ENCODE measurements around the gene OR4D5. TPM values are rescaled to one million over a fixed set of nuclear protein-coding genes. Genes with fewer than 3 reads are reported as not detected.

Gene OR4D5
- not detected in 2 replicates for total RNA-seq (2014; rRNA removed; shearing (Covaris generic))
- polyA plus RNA-seq (2015; cell fraction: cytosol; rRNA removed), result not detected in 2 replicates
- not detected in 2 replicates for polyA plus RNA-seq (2015; cell fraction: nucleus; rRNA removed)

GRCh38 chr11:123939317-123939716 lies at the start of gene OR4D5:
Gene OR4D5, plus strand, starts transcription at chr11:123939617. Its CDS starts 0 bp downstream, at chr11:123939617.
- in situ Hi-C loops (cut with HindIII; ENCODE audit: low pct_unique_long_range_greater_than_20kb, low sequenced_read_pairs), result no loop called here
- DNase-seq (ENCODE audit: low read depth, low spot score), result no peak

GRCh38 chr11:123892031-123892430 lies 47.4 kb upstream of the OR4D5 start:
- in situ Hi-C loops (cut with HindIII; ENCODE audit: low pct_unique_long_range_greater_than_20kb, low sequenced_read_pairs), result no loop called here
- DNase-seq (ENCODE audit: low read depth, low spot score), result no peak

DNA sequence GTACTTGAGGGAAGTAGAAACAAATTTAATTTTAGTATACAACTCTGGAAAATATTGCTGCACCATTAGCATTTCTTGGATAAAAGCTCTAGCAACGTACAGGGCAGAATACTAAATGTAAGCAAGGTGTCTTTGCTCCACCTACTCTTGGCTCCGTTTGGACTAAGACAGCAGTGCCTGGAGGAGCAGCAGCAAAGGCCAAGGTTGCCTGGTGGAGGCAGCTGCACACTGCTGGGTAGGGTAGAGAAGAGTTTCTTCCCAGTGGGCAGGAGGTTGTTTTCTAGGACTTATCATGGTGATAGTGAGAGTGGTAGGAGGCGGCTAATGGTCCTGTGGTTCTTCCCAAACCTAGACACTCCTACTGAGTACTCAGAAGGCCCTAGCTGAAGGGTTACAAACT lies 39.6 kb upstream of the OR4D5 start:
- in situ Hi-C loops (cut with HindIII; ENCODE audit: low pct_unique_long_range_greater_than_20kb, low sequenced_read_pairs), result no loop called here

DNA sequence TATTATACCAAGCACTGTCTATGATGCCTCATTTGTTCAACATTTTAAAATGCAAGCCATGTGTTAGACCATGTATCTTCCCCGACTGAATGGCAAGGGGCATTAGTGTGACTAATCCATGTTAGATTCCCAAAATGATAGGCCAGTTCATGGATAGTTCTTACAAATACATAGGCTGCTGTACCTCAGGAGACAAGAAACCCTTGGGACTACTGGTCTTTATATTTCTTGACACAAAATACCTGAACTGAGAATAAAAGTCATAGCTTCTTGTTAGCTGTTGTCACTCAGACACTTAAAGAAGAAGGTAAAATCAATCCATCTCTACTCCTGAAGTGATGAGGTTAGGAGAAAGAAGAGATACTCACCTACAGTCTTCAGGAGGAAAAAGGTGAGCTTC lies 37.5 kb upstream of the OR4D5 start, which contains the start of gene OR8D4:
OR8D4 (plus strand) TSS at position 301 of the 400 bp plus-strand sequence. CDS start 4,265 bp downstream, outside the sequence.
- DNase-seq (ENCODE audit: low read depth, low spot score), result no peak
- in situ Hi-C loops (cut with HindIII; ENCODE audit: low pct_unique_long_range_greater_than_20kb, low sequenced_read_pairs), result no loop called here

More for the DNA sequence above, 39.6 kb upstream of the OR4D5 start:
- DNase-seq (ENCODE audit: low read depth, low spot score), result no peak

DNA sequence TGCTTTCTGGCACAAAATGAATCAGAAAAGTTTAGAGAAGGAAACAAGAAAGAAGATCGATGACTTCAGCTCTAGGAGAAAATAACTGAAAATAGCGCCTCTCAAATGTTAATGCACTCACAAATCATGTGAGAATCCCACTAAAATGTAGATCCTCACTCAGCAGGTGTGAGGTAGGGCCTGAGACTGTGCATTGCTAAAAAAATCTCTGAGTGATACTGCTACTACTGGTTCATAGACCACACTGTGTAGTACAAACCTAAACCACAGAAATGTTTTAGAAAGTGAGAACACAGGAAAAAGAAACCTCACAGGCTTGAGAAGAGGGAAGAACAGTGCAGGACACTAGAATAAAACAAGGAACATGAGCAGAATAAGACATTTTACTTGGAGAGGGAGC lies 35.5 kb upstream of the OR4D5 start:
- DNase-seq (ENCODE audit: low read depth, low spot score), result no peak
- in situ Hi-C loops (cut with HindIII; ENCODE audit: low pct_unique_long_range_greater_than_20kb, low sequenced_read_pairs), result no loop called here

DNA sequence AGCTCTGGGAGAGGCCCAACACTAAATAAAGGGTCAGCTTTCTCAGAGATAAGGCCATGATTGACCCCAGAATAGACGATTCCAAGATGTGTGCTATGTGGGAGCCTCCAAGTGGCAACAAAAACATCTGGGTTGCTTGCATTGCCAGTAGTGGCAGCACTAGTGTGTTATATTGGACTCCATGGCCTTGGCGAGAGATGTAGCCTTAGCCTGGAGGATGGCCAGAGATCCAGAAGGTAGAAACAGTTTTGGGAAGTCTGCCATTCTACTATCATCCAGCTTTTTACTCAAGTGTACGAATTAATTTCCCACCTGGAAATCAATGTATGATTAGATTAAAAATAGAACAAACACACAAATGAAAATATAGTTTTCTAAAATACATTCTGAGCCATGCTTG lies 34.5 kb upstream of the OR4D5 start:
- DNase-seq (ENCODE audit: low read depth, low spot score), result no peak
- in situ Hi-C loops (cut with HindIII; ENCODE audit: low pct_unique_long_range_greater_than_20kb, low sequenced_read_pairs), result no loop called here

- in situ Hi-C loops (cut with HindIII; ENCODE audit: low pct_unique_long_range_greater_than_20kb, low sequenced_read_pairs), result no loop called here
- DNase-seq (ENCODE audit: low read depth, low spot score), result no peak
Observed at GRCh38 chr11:123905826-123906225, 33.6 kb upstream of the OR4D5 start.

GRCh38 chr11:123920943-123921342 lies 18.5 kb upstream of the OR4D5 start:
- DNase-seq (ENCODE audit: low read depth, low spot score), result no peak
- in situ Hi-C loops (cut with HindIII; ENCODE audit: low pct_unique_long_range_greater_than_20kb, low sequenced_read_pairs), result no loop called here

- in situ Hi-C loops (cut with HindIII; ENCODE audit: low pct_unique_long_range_greater_than_20kb, low sequenced_read_pairs), result no loop called here
Observed at GRCh38 chr11:123924027-123924426, 15.4 kb upstream of the OR4D5 start.

GRCh38 chr11:123942413-123942812 lies 3.0 kb downstream of the OR4D5 start:
- no peak for DNase-seq (ENCODE audit: low read depth, low spot score)
- in situ Hi-C loops (cut with HindIII; ENCODE audit: low pct_unique_long_range_greater_than_20kb, low sequenced_read_pairs), result no loop called here

More at GRCh38 chr11:123924027-123924426, 15.4 kb upstream of the OR4D5 start:
- DNase-seq (ENCODE audit: low read depth, low spot score), result no peak

- in situ Hi-C loops (cut with HindIII; ENCODE audit: low pct_unique_long_range_greater_than_20kb, low sequenced_read_pairs), result no loop called here
- no peak for DNase-seq (ENCODE audit: low read depth, low spot score)
Observed at GRCh38 chr11:123943738-123944137, 4.3 kb downstream of the OR4D5 start, which contains the start of gene OR6T1. Gene OR6T1, minus strand, starts transcription at chr11:123943838. Its CDS starts 0 bp downstream, at chr11:123943838.

DNA sequence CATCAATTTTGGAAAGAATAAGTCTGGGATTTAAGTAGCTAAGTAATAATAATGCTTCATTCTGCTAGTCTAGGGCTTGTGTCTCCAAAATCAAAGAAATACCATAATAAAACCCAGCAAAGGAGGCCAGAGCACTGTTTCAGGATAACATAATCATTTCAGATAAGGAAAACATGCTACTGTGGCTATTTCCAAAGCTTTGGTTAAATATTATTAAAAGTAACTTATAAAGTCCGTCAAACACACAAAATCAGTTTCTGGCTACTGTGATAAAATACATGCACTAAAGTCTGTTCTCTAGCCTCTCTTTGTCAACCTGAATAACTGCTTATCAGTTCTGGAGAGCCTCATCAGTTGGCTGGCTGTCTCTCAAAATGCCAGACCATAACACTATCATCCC lies 5.7 kb downstream of the OR4D5 start:
- in situ Hi-C loops (cut with HindIII; ENCODE audit: low pct_unique_long_range_greater_than_20kb, low sequenced_read_pairs), result no loop called here
- no peak for DNase-seq (ENCODE audit: low read depth, low spot score)

DNA sequence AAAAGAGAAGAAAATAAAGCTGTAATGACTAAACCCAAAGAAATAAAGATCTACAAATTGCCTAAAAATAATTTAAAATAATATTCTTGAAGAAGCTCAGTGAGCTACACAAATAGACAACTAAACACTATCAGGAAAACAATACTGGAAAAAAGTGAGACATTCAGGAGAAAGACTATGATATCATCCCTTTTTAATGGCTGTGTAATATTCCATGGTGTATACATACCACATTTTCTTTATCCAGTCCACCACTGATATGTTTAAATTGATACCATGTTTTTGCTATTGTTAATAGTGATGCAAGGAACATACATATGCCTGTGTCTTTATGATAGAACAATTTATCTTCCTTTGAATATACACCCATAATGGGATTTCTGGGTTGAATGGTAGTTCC lies 17.3 kb downstream of the OR4D5 start:
- DNase-seq (ENCODE audit: low read depth, low spot score), result no peak
- in situ Hi-C loops (cut with HindIII; ENCODE audit: low pct_unique_long_range_greater_than_20kb, low sequenced_read_pairs), result no loop called here

DNA sequence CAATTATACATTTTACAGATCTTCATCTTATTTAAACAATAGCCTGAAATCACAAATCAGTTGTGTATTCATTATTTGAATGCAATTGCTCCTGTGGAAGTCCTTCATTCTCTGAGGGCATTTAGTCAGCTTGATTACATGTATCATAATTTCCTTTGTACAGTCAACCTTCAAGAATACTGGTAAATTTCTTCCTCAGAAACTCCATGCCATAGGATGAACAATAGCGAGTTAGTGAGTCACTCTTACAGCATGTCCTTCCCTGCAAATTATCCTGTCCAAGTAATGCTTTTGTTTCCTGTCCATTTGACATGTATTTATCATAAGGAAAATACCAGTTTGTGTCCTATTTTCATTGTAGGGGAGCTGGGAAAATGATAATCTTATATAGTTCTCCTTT lies 34.4 kb downstream of the OR4D5 start:
- in situ Hi-C loops (cut with HindIII; ENCODE audit: low pct_unique_long_range_greater_than_20kb, low sequenced_read_pairs), result no loop called here
- no peak for DNase-seq (ENCODE audit: low read depth, low spot score)

- in situ Hi-C loops (cut with HindIII; ENCODE audit: low pct_unique_long_range_greater_than_20kb, low sequenced_read_pairs), result no loop called here
- DNase-seq (ENCODE audit: low read depth, low spot score), result no peak
Observed at GRCh38 chr11:123976770-123977560, 37.5 kb downstream of the OR4D5 start.

- in situ Hi-C loops (cut with HindIII; ENCODE audit: low pct_unique_long_range_greater_than_20kb, low sequenced_read_pairs), result no loop called here
- no peak for DNase-seq (ENCODE audit: low read depth, low spot score)
Observed at GRCh38 chr11:123977731-123978347, 38.4 kb downstream of the OR4D5 start, which contains the start of gene OR10S1. Gene OR10S1, minus strand, starts transcription at chr11:123977781. Its CDS starts 117 bp downstream, at chr11:123977664.

DNA sequence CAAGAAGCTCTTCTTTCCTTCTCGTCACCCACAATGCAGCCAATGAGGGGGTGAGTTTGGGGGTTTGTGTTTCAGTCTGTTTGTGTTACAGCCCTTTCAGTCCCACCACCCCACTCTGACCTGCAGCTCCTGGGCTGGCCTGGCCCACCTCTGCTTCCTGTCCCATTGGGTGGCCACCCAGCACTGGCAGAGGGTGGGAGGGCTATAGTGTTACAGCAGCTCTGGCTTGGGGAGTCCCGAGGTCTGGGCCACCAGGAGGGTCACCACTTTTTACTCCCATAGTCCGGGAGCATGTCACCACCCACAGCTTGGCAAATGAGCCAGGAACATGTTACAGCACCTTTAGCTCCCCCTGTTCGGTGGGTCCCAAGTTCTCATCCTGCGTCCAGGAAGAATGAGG lies 39.9 kb downstream of the OR4D5 start:
- in situ Hi-C loops (cut with HindIII; ENCODE audit: low pct_unique_long_range_greater_than_20kb, low sequenced_read_pairs), result no loop called here
- DNase-seq (ENCODE audit: low read depth, low spot score), result no peak

All from SK-MEL-5 (cell line).